Gastrocnemius medialis (tissue), 4 donors: ENCODE results near the gene FBXL17.

Experiments
- POLR2A ChIP-seq, 2 donors: fragments of 450-650 bp; IDR thresholded peaks; one replicate each; pipeline ENCODE4 v1.6.1; 2017; ENCODE audit warnings: antibody characterized with exemption in 2 of 2, mild to moderate bottlenecking in 2 of 2, moderate library complexity in 2 of 2
- TF ChIP-seq, protein P1 (sequence below), 5 experiments: fragments of 450-650 bp in 3 of 5; fragments of 200-600 bp in 2 of 5; sonication (generic) in 2 of 5; IDR thresholded peaks in 4 of 5; conservative IDR thresholded peaks in 1 of 5; 1 replicate in 4 of 5; 2 replicates in 1 of 5; pipeline ENCODE4 v1.5.1; 2016 to 2019; ENCODE audit warnings: antibody characterized with exemption in 5 of 5, mild to moderate bottlenecking in 3 of 5, moderate library complexity in 3 of 5

DNA sequence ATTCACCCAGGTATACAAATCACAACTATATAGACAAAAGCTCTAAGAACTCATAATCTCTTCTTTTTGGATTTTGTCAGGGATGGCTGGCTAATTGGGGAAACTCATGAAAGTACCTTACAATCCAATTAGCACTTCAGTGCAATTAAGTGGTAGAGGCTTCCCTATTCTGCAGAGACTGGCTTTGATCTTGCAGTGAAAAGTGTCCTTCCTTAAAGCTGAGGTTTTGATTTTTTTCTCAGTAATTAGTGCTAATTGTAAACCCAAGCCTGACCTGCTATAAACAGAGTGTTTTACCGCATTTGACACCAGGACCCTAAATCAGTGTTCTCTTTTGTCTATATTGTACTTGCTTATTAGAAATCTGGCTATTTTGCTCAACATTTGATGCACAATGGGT is 417.2 kb downstream of the FBXL17 start:
- TF ChIP-seq, protein P1, sequence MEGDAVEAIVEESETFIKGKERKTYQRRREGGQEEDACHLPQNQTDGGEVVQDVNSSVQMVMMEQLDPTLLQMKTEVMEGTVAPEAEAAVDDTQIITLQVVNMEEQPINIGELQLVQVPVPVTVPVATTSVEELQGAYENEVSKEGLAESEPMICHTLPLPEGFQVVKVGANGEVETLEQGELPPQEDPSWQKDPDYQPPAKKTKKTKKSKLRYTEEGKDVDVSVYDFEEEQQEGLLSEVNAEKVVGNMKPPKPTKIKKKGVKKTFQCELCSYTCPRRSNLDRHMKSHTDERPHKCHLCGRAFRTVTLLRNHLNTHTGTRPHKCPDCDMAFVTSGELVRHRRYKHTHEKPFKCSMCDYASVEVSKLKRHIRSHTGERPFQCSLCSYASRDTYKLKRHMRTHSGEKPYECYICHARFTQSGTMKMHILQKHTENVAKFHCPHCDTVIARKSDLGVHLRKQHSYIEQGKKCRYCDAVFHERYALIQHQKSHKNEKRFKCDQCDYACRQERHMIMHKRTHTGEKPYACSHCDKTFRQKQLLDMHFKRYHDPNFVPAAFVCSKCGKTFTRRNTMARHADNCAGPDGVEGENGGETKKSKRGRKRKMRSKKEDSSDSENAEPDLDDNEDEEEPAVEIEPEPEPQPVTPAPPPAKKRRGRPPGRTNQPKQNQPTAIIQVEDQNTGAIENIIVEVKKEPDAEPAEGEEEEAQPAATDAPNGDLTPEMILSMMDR (IDR thresholded peaks at IDR 0.05 in 4 of 5, conservative IDR thresholded peaks at IDR 0.05 in 1 of 5) = no peak
- no peak for TF ChIP-seq POLR2A (IDR thresholded peaks at IDR 0.05)
